SK-N-SH treated with all-trans-retinoic acid at 6 μM for 48 hours (cell line): ENCODE data around the gene CACNA1B.

Experiments used
- ATAC-seq: fragments of 200-7000 bp; cut with Tn5 transposase; 3 replicates; pipeline ENCODE4 v1.9.1; 2020; ENCODE audit warnings: mild to moderate bottlenecking, moderate library complexity
- ARNTL ChIP-seq: fragments of 450-650 bp; formaldehyde crosslinking; IDR thresholded peaks from 2 replicates; pipeline ENCODE4 v1.5.0; 2020; ENCODE audit warnings: low read depth, mild to moderate bottlenecking, moderate library complexity, borderline replicate concordance
- BACH2 ChIP-seq: fragments of 250-450 bp; sonication (Bioruptor Pico); IDR thresholded peaks from 2 replicates; pipeline ENCODE4 v1.9.0; 2021; ENCODE audit warnings: mild to moderate bottlenecking, borderline replicate concordance
- CREB5 ChIP-seq: fragments of 250-450 bp; sonication (Bioruptor Pico); IDR thresholded peaks from 2 replicates; pipeline ENCODE4 v1.5.1; 2020; ENCODE audit warnings: low read depth, mild to moderate bottlenecking, moderate library complexity
- CSDC2 ChIP-seq: fragments of 250-450 bp; sonication (Bioruptor Pico); IDR thresholded peaks from 2 replicates; pipeline ENCODE4 v1.5.0; 2020; ENCODE audit warnings: mild to moderate bottlenecking, moderate library complexity
- CSRNP3 ChIP-seq: fragments of 250-450 bp; sonication (Bioruptor Pico); IDR thresholded peaks from 2 replicates; pipeline ENCODE4 v1.5.1; 2021; ENCODE audit warnings: mild to moderate bottlenecking, moderate library complexity
- GLIS3 ChIP-seq: fragments of 250-450 bp; sonication (Bioruptor Pico); IDR thresholded peaks from 2 replicates; pipeline ENCODE4 v1.5.0; 2020; ENCODE audit warnings: mild to moderate bottlenecking, moderate library complexity
- ISL1 ChIP-seq: fragments of 250-450 bp; sonication (Bioruptor Pico); IDR thresholded peaks from 2 replicates; pipeline ENCODE4 v2.1.2; 2022; ENCODE audit warnings: mild to moderate bottlenecking, moderate library complexity
- OSR1 ChIP-seq: fragments of 250-450 bp; sonication (Bioruptor Pico); IDR thresholded peaks from 2 replicates; pipeline ENCODE4 v1.8.0; 2022; ENCODE audit warnings: moderate library complexity, mild to moderate bottlenecking, inconsistent platforms
- PATZ1 ChIP-seq: fragments of 250-450 bp; sonication (Bioruptor Pico); IDR thresholded peaks from 2 replicates; pipeline ENCODE4 v1.8.0; 2020; ENCODE audit warnings: mild to moderate bottlenecking, moderate library complexity, borderline replicate concordance
- POU6F1 ChIP-seq: fragments of 250-450 bp; sonication (Bioruptor Pico); IDR thresholded peaks from 2 replicates; pipeline ENCODE4 v1.8.0; 2021; ENCODE audit warnings: low read depth, mild to moderate bottlenecking, moderate library complexity, borderline replicate concordance
- PPARA ChIP-seq: fragments of 250-450 bp; sonication (Bioruptor Pico); IDR thresholded peaks from 2 replicates; pipeline ENCODE4 v1.5.0; 2020; ENCODE audit warnings: mild to moderate bottlenecking, borderline replicate concordance
- RARB ChIP-seq: fragments of 250-450 bp; sonication (Bioruptor Pico); IDR thresholded peaks from 2 replicates; pipeline ENCODE4 v1.8.0; 2021; ENCODE audit warnings: mild to moderate bottlenecking, moderate library complexity
- SNAI2 ChIP-seq: fragments of 250-450 bp; sonication (Bioruptor Pico); IDR thresholded peaks from 2 replicates; pipeline ENCODE4 v1.5.0; 2020; ENCODE audit warnings: mild to moderate bottlenecking, moderate library complexity
- TCF4 ChIP-seq: fragments of 250-450 bp; sonication (Bioruptor Pico); IDR thresholded peaks from 2 replicates; pipeline ENCODE4 v1.8.0; 2021; ENCODE audit warnings: mild to moderate bottlenecking, moderate library complexity, borderline replicate concordance
- TOX ChIP-seq: fragments of 250-450 bp; sonication (Bioruptor Pico); IDR thresholded peaks from 2 replicates; pipeline ENCODE4 v1.8.0; 2021; ENCODE audit warnings: mild to moderate bottlenecking, moderate library complexity, borderline replicate concordance
- TSHZ2 ChIP-seq: fragments of 250-450 bp; sonication (Bioruptor Pico); IDR thresholded peaks from 2 replicates; pipeline ENCODE4 v1.5.0; 2020; ENCODE audit warnings: mild to moderate bottlenecking, moderate library complexity
- ZFP3 ChIP-seq: fragments of 250-450 bp; sonication (Bioruptor Pico); IDR thresholded peaks from 2 replicates; pipeline ENCODE4 v1.5.0; 2020; ENCODE audit warnings: mild to moderate bottlenecking, moderate library complexity
- ZFP30 ChIP-seq: fragments of 450-650 bp; formaldehyde crosslinking; IDR thresholded peaks from 2 replicates; pipeline ENCODE4 v1.5.0; 2022; ENCODE audit warnings: mild to moderate bottlenecking, moderate library complexity
- ZNF70 ChIP-seq: fragments of 450-650 bp; formaldehyde crosslinking; IDR thresholded peaks from 2 replicates; pipeline ENCODE4 v1.5.0; 2020; ENCODE audit warnings: mild to moderate bottlenecking, moderate library complexity
- ZNF8 ChIP-seq: fragments of 450-650 bp; formaldehyde crosslinking; IDR thresholded peaks from 2 replicates; pipeline ENCODE4 v1.5.0; 2020; ENCODE audit warnings: mild to moderate bottlenecking, moderate library complexity

CACNA1B gene

DNA sequence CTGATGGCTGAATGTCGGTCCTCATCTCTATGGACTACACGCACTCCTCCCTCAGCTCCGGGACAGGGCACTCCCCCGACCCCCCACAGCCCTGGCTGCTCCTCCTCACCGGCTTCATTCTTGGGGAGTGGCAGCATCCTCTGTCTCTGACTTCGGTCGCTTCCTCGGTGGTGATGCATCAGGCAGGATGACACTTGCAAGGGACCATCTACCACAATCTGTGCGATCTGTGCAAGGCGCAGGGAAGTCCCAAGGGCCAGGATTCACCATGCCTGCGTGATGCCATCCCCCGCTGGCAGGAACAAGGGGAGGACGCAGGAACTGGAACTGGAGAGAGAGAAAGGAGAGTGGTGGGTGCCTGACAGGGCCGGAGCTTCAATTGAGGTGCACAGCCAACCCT lies 2.2 kb upstream of the CACNA1B start (continued):
- TF ChIP-seq POU6F1 (CRISPR knock-in tag), result no peak
- TF ChIP-seq CREB5 (CRISPR knock-in tag), result no peak
- TF ChIP-seq TCF4 (CRISPR knock-in tag), result no peak
- TF ChIP-seq ZNF70, result no peak
- no peak for TF ChIP-seq ZFP30 (CRISPR knock-in tag)
- TF ChIP-seq CSDC2, result no peak

GRCh38 chr9:137875846-137876245 lies 1.7 kb upstream of the CACNA1B start:
- no peak for ATAC-seq
- TF ChIP-seq PATZ1 (no peak), BACH2 (CRISPR knock-in tag) (no peak), POU6F1 (CRISPR knock-in tag) (no peak), GLIS3 (CRISPR knock-in tag) (no peak), CREB5 (CRISPR knock-in tag) (no peak), RARB (CRISPR knock-in tag) (no peak), ZFP30 (CRISPR knock-in tag) (no peak), TSHZ2 (CRISPR knock-in tag) (no peak), ZFP3 (no peak), ZNF8 (CRISPR knock-in tag) (no peak), SNAI2 (CRISPR knock-in tag) (no peak), PPARA (CRISPR knock-in tag) (no peak), ISL1 (no peak), OSR1 (no peak)

DNA sequence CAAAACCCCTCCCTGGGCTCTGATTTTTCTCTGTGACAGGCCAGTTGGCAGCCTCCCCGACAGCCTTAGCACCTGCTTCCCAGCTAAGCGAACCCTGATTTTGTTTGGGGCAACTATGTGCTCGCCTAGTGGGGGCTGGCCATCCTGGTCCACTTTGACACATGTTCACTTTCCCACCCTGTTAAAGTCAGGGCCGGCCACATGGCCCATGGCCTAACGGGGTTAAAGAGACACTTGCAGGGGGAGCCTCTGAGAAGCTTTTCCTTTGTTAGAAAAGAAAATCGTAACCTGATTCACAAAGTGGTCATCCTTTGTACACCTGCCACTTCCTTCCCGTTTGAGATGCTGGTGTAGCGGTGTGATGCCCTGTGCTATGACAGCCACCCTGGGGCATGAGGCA lies 1.3 kb upstream of the CACNA1B start:
- ATAC-seq, result no peak
- TF ChIP-seq PPARA (CRISPR knock-in tag), result no peak
- no peak for TF ChIP-seq TOX
- TF ChIP-seq SNAI2 (CRISPR knock-in tag), result no peak
- TF ChIP-seq RARB (CRISPR knock-in tag), result no peak
- TF ChIP-seq ZNF8 (CRISPR knock-in tag), result no peak
- TF ChIP-seq CSDC2, result no peak
- no peak for TF ChIP-seq OSR1
- TF ChIP-seq TCF4 (CRISPR knock-in tag), result no peak
- no peak for TF ChIP-seq CSRNP3
- TF ChIP-seq CREB5 (CRISPR knock-in tag), result no peak
- no peak for TF ChIP-seq POU6F1 (CRISPR knock-in tag)
- TF ChIP-seq GLIS3 (CRISPR knock-in tag), result no peak
- TF ChIP-seq ARNTL (CRISPR knock-in tag), result no peak
